ENCODE data around the gene NGEF.

The NGEF gene

DNA sequence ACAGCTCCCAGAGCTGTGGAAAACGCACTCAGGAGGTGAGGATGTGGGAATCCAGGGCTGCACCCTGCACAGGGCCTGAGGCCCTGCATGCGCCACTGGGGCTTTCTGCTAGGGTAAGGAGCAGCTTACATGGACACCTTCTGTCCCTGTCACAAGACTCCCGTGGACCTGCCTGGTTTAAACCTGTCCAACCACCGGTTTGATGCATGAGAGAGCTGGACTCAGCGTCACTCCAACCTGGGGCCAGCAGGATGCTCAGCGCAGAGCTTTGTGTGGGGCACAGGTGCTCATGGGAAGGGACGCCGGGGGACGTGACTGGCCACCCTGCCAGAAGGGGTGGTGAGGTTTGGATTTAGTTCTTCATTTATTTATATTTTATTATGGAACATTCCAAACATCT, 118.8 kb downstream of the NGEF start:
- no peak for DNase-seq

DNA sequence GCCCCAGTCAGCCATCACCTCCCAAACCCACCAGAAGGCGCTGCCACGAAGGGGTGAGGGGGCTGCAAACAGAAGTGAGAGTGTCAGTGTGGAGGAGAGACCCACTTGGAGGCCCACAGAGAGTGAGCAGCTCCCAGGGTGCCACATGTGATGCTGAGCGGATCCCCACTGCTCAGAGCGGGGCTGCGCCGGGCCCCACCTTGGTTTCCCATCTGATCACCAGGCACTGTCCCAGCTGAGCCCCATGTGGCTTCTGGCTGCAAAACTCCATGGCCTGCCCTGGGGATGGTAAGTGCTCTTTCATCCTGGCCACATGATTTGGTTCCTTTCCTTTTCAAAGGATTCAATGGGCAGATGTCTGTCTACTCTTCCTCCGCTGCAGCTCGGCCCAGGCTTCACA, 119.2 kb downstream of the NGEF start:
- no peak for DNase-seq

DNA sequence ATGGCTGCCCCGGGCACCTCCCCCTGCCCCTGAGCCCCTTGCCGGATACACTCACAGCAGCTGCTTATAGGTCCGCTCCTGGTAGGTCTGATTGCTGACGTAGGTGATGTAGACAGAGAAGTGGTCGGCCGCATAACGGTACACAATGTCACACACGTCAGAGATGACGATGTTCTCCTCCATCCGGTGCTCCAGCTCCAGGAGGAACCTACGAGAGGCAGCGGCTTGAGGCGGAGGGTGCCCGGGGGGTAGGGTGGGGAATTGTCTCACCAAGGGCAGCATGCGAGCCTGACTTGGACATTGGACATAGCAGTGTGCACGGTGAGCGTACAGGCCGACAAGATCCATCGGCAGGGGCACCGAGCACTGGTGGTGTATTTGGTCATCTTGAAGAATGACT, 120.2 kb downstream of the NGEF start:
- DNase-seq, result no peak

DNA sequence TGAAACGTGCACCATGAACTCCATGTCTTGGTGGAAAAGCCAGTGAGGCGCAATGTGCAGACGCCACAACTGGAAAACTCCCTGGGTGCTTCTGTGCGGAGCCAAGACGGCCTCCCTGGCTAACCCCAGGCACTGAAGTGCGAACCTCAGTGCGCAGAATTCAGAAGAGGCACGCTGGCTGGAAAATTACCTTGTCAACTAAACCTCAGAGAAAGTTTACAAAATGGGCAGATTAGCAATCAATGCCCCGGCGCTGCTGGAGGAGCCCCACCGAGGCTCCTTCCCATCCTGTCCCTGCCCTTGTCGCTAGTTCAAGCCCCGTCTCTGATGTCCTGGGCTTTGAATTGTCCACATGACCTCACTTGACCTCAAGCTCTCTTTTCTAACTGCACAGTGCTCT, 120.8 kb downstream of the NGEF start:
- DNase-seq, result no peak

DNA sequence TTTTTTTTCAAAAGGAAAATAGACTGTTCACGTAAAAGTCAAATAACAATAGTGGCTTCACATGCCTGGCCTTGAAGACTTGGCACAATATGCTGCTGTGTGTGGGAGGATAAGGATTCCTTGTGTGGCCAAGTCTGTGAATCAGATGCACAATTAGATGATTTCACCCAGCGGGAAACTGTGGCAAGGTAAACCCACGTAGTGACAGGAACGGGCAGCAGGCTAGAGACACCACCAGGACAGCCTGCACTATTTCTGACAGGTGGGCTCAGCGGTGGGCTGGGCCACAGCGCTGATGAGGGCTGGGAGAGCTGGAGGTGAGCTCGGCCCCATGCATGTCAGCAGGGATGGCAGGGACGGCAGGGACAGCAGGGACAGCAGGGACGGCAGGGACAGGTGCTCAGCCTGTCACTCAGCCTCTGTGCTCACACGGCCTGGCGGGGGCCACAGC, 121.4 kb downstream of the NGEF start:
- DNase-seq, result no peak

DNA sequence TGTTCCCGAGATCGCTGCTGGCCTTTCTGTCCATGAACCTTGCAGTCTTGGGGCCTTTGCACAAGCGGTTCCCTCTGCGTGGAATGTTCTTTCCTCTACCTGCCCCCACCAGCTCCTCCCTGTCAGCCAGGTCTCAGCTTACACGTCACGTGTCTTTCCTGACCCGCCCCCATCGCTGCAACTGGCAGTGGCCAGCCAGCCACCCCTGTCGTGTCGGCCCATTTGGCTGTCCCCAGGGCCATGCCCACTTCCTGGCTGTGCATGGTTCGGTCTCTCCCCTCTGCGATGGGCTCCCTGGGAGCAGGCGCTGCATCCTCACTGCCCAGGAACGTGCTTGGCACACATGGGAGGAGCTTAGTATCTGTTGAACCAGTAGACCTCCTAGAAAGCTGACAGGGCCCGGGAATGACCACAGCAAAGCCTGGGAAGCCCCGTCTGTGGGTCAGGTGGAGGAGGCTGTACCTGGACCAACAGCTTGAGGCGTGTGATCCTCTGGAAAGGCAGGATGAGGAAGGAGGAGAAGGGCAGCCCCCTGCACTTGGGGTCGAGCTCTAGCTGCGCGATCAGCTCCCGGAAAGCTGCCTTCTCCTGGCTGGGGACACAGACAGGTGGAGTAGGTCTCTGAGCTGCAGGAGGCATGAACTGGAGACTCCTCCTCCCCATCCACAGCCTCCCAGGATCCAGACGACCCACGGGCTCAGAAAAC, 122.0 kb downstream of the NGEF start:
- peak; percentile 74 for DNase-seq

DNA sequence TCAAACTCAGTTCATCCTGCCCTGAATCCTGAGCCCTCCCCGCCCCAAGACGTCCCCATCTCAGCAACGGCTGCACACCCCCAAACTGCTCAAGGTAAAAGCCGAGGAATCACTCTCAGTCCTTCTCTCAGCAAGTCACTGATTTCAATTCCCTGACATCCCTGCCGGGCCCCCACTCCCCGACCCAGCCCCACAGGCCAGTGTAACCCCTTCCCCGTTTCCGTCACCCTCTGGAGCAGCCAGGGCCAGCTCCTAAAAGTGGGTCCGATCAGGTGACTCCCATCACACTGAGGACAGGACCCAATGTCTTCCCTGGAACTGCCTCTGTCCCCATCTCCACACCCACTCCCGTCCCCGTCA, 122.5 kb downstream of the NGEF start:
- DNase-seq, result no peak

DNA sequence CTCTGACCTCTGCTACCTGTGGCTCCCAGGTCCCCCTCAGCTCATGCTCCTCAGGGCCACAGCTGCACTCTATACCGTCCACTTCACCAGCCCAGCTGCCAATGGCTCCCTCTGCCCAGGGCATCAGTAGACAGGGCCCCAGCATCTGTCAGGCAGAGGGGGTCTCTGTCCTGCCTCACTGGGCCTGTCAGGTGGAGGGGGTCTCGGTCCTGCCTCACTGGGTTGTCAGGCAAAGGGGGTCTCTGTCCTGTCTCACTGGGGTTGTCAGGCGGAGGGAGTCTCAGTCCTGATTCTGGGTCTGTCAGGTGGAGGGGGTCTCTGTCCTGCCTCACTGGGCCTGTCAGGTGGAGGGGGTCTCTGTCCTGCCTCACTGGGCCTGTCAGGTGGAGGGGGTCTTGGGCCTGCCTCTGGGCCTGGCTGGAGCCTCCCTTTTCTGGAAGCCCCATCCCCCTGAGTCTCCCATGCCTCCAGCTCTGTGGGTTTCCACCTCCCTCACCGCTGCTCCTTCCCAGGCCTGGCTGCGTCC, 123.1 kb downstream of the NGEF start:
- DNase-seq, result no peak

DNA sequence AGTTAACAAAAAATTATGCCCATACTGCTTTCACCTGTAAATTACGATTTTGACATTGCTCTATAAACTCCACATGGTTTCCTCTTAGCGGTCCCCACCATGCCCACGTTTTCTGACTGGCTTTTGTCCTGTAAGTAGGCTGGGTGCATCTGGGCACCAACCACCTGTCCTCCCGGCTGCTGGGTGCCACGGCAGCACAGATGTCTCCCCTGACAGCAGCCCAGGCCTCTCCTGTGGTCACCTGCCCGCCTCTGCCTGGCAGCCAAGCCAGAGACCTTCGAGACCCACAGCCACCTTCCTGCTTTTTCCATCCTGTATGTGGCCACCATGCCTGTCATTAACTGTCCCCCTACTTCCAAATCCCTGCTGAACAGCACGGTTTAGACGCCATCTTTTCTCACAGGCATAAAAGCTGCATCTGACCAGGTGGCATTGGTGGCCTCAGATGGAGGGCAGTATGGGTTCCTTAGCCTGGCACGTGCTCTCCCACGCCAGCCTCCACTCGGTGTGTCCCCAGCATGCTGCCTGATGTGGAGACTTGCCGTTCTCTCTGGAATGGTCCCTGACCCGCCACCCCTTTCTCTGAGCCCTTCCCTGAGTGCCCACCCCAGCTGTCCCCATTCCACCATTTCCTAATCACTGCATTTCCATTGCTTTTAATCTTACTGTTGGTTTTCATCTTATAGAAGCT, 124.1 kb downstream of the NGEF start:
- DNase-seq, result no peak

DNA sequence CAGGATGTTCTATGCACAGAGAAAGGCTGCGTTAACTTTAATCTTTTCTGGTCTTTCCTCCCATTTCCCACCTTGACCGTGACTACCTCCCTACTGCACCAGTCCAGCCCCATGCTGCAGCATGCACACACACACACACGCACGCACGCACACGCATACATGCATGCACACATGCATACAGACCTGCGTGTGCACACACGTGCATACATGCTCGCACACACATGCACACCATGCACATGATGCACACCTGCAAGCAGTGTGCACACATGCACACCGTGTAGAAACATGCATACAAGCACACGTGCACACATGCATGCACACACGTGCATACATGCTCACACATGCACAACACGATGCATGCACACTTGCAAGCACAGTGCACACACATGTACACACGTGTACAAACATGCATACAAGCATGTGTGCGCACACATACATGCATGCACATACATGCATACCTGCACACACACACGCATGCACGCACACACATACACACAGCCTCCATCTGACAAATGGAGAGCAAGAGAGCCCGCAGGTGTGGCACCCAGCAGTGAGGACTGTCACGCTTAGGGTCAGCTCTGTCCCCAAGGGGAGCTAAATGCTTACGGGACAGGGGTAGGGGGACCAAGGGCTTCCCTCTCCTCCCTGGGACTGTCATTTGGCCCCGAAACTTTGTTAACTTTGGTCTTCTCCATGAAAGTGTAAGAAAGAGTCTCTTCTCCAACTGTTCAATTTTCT, 124.8 kb downstream of the NGEF start:
- DNase-seq, result no peak

DNA sequence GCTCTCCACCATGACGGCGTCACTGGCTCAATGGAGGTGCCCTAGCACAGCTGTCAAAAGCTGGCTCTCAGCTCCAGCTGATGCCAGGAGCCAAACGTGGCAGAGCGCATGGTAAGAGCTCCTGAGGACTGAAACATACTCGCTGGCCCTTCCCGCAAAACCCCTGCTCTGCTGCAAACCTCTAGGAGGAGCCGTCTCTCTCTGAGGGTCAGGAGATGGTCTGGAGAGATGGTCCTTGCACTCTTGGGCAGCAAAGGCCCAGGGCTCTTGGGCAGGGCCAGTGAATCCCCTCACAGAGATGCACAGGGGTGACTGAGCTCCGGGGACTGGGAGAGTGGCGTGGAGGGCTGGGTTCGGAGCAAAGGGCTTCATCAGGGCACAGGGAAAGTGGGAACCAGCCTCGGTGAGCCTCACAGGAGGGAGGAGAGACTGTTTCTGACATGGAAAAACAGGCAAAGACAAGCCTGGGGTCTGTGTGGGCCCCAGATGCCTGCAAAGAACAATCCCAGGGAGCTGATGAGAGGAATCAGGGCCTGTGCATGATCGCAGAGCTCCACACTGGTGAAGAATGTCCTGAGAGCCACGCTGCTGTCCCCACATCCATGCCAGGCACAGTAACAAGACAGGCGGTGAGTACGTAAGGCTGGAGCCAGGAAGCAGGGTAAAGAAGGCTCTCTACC, 125.7 kb downstream of the NGEF start:
- no peak for DNase-seq

DNA sequence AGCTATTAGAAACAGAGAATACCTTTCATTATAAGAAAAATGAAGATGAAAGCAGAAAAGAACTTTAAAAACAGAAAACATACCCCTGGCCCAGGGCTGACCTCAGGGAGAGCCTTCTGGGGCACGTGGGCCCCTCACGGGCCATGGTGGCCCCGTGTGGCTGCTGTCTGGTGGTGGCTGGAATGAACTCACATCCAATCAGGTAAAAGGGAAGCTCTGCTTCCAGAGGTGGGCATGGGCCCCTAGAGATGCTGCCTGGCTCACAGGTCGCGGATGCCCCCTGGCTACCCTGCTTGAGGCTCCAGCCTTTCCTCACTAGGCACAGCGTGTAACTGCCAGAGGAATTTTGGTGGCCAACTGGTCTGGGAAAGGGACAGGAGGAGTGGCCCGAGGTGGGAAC, 126.4 kb downstream of the NGEF start:
- no peak for DNase-seq

DNA sequence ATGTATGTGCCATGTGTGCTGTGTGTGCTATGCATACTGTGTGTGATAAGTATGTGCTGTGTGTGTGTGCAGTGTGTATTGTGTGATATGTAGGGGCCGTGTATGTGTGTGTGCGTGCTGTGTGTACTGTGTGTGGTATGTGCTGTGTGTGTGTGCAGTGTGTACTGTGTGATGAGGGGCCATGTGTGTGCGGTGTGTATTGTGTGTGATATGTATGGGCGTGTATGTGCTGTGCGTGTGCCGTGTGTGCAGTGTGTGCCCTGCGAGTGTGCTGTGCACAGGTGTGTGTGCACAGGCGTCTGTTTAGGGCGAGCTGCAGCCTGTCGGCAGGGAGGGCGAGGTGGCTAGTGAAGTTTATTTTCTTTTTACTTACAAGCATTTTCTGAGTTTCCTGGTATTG, 126.9 kb downstream of the NGEF start:
- no peak for DNase-seq

DNA sequence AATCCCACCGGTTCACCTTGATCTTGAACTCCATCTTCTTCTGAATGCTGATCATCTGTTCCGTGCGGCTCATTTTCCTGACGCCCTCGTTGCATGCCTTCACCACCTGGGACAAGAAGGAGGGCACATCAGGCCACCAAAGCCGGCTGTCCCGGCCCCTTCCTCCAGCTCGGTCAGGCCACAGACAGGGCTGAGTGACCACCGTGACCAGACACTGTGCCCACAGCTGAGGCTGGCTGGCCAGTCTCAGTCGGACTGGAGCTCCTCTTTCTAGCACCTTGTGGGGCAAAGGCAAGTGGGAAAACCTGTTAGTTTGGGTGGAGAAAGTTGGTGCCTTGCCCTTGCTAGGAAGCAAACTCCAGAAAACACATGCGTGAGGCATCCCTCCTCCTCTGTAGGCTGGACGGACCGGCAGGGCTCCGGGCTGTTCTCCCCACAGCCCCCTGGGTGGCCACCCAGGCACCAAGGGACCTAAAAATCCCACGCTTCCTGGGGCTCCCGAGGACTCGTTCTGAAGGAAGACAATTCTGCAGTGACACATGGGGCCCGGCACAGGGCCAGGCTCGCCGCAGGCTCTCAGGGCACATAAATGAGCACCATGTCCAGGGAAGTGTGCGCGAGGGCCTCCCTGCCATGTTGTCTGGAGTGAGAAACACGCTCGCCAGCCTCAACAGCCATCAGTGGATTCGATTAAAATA, 127.6 kb downstream of the NGEF start:
- DNase-seq, result no peak

DNA sequence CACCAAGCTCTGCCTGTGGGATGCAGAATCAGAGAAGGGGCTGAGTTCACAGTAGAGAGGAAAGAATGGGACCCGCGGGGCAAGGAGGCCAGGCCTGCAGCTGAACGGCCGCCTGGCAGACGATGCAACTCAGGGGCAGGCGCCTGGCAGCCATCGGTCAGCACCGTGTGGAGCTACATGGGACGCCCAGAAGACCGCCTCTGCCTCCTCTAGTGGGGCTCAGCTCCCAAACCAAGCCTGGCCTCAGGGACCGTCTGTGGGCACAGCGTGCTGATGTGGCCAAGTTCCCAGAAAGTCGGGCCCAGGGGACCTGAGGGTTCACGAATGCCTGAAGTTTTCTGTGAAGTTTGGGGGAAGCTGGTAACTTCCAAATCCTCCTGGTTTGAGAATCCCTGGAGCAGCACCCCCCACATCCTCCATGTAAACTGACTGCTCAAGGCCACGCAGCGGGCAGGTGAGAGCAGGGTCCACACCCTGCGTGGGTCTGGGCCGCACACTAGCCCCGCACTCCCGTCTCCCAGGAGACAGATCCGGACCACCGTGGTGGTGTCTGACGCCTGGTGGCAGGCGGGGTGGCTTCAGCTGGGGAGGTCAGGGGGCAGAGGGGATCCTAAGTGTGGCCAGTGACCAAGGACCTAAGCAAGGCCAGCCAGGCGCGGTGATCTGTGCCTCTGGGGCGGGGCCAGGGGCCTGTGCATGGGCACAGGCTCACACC, 128.3 kb downstream of the NGEF start:
- no peak for DNase-seq

DNA sequence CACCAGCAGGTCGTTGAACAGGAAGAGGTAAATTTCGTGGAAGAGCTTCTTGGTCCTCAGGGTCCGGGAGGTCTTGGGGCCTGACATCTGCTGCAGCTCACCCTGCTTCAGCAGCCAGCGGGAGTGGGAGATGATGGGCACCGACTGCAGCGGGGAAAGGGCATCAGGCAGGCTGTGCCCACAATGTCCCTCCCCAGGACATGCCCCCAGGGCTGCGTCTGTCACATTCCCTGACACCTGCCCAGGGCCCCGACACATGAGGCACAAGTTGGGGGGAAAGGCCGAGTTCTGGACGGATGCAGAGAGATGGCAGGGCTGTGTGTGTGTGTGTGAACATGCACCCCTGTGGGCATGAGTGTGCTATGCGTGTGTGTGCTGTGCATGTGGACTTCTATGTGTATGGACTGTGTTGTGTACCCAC, 129.0 kb downstream of the NGEF start:
- DNase-seq, result no peak

DNA sequence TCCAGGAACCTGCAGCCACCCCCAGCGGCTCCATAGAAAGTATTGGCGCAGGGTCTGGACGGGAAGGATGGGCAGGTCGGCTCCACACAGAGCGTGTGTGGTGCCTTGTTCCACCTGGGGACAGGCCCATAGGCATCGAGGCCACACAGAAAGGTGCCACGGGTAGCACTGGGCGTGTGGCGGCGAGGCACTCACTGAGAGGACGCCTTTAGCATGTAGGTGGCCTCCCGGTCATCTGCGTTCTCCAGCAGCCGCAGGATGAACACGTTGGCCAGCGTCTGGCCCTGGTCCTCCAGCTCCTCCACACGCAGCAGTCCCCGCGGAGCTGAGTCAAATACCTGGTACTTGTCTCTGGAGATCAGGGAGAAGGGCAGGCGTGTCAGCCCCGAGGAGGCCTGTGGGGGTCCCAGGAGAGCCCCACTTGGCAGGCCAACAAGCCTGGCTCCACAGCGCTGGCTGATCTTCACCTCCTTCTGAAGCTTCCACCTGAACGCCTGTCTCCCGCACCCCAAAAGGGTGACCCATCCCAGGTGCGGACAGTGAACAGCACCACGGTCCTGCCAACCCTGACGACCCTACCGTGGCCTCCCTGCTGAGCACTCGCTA, 129.8 kb downstream of the NGEF start:
- DNase-seq, result no peak

DNA sequence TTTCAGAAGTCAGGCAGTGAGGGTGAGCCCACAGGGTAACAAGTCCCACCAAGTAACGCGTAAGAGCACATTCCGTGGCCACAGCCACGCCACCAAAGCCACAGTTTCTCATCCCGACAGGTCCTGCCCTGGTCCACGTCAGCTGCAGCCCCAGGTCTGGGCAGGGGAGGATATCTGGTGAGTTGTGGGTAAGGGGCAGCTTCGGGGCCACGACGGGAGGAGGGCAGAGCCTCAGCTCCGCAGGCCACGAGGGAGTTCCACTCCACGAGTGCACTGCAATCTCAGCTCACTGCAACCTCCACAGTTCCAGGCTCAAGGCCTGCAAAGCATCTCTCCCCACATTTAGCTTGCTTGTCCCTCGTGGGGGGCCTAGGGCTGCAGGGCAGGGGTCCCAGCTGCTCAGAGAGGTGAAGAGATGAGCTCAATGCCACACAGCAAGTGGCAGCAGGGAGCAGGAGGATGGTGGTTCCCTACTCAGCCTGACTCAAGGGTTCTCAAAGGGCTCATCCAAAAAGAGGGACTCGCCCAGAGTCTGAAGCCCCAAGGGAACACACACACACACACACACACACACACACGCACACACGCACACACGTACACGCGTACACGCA, 130.4 kb downstream of the NGEF start:
- no peak for DNase-seq

DNA sequence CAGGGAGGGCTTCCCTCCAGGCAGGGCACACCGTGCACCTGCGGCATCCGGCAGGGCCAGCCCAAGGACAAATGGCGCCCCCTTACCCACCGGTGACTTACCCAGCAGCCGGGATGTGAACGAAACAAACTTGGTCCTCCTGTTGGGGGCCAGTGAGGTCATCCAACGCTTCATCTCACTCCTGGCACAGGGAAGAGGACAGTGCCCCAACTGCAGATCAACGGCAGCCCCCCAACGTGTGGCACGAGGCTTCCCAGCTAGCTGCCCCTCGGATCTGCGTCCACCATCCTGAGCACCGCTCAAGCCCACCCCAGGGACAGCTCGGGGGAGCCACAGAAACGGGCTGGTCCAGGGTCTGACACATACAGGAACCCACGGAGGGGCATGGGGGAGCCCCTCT, 131.0 kb downstream of the NGEF start:
- DNase-seq, result no peak

DNA sequence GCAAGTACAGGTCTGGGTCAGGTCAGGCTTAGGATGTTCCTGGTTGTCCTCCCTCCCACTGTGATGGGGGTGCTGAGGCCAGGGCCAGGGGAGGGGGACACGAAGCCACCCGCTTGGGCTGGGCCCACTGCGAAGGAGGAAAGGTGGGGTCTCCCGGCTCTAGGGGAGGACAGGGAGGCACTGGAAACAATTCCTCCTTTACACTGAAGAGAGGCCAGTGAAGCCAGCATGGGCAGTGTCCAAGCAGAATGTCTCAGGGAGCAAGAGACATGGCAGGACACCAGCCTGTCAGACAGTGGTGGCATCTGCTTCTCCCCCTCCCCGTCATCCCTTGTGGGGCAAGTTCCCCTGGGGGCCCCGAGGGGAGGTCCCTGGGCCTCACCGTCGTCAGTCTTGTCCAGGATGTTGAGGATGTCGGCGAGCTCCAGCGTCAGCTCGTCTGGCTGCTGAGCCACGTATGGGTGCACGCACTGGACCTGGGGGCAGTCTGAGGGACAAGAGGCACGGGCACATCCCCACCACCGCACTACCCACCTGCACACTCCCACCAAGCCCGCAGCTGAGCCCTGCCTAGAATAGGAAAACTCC, 132.2 kb downstream of the NGEF start:
- DNase-seq, result no peak

Measured in NCI-H774 (cell line).